HEK293T (cell line): ENCODE results near the gene CAMK2G.

Experiments used
- FOXA1 ChIP-seq: fragments of 450-650 bp; IDR thresholded peaks from 2 replicates; pipeline ENCODE4 v1.6.1; 2016; ENCODE audit warnings: mild to moderate bottlenecking
- FOXK2 ChIP-seq: fragments of 450-650 bp; IDR thresholded peaks from 2 replicates; pipeline ENCODE4 v1.6.1; 2016; ENCODE audit warnings: mild to moderate bottlenecking
- FOXM1 ChIP-seq: fragments of 450-650 bp; IDR thresholded peaks from 2 replicates; pipeline ENCODE4 v1.6.1; 2017; ENCODE audit warnings: mild to moderate bottlenecking, borderline replicate concordance
- NFRKB ChIP-seq: fragments of 450-650 bp; IDR thresholded peaks from 2 replicates; pipeline ENCODE4 v1.6.1; 2016; ENCODE audit warnings: mild to moderate bottlenecking, moderate library complexity
- SP1 ChIP-seq: fragments of 450-650 bp; IDR thresholded peaks from 2 replicates; pipeline ENCODE4 v1.6.1; 2017
- SUZ12 ChIP-seq: fragments of 450-650 bp; IDR thresholded peaks from 2 replicates; pipeline ENCODE4 v1.6.1; 2016; ENCODE audit warnings: mild to moderate bottlenecking
- TF ChIP-seq, protein P1 (sequence below): fragments of 450-650 bp; IDR thresholded peaks from 2 replicates; pipeline ENCODE4 v1.6.1; 2016

- no peak for TF ChIP-seq SP1
- no peak for TF ChIP-seq FOXK2
- TF ChIP-seq, protein P1, sequence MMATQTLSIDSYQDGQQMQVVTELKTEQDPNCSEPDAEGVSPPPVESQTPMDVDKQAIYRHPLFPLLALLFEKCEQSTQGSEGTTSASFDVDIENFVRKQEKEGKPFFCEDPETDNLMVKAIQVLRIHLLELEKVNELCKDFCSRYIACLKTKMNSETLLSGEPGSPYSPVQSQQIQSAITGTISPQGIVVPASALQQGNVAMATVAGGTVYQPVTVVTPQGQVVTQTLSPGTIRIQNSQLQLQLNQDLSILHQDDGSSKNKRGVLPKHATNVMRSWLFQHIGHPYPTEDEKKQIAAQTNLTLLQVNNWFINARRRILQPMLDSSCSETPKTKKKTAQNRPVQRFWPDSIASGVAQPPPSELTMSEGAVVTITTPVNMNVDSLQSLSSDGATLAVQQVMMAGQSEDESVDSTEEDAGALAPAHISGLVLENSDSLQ = no peak
- no peak for TF ChIP-seq FOXM1
- no peak for TF ChIP-seq SUZ12
- no peak for TF ChIP-seq NFRKB
- no peak for TF ChIP-seq FOXA1
Measured at GRCh38 chr10:73762915-73763314, 111.4 kb downstream of the CAMK2G start.
